GM18858 (cell line): Measurements from ENCODE around the gene RAMP3.

ENCODE experiments used
- ATAC-seq: cut with Tn5 transposase; IDR thresholded peaks from one replicate; pipeline ENCODE4 v1.9.1; 2021; ENCODE audit not compliant: unreplicated experiment

The RAMP3 gene

DNA sequence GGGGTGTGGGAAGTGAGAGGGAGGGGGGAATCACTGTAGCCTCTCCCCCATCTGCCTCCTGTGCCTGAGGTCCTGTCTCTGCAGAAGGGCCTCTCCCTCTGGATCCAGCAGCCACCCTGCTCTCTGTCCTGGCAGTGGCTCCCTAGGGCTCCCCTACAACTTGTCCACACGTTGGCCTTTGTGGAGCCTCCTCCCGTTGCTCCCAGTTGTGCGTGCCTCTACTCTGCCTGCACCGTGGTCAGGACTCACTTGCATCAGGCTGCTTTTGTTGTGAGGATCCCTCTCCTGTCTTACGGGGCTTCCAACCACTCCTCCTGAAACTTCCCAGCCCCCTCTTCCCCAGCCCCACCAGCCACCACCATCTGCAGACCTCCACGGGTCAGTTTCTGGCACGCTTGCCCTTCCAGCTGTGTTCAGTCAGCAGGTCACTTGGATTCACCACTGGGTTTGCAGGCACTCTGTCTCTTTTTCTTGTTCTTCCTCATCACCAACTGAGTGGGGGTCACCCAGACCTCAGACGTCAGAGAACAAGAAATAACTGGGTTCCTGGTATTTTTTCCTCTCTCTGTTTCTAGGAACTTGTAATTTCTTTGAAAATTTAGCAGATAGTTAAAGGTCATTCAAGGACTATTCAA, 62.3 kb downstream of the RAMP3 start:
- ATAC-seq: no peak

- no peak for ATAC-seq
Observed at GRCh38 chr7:45220846-45221618, 63.4 kb downstream of the RAMP3 start.

DNA sequence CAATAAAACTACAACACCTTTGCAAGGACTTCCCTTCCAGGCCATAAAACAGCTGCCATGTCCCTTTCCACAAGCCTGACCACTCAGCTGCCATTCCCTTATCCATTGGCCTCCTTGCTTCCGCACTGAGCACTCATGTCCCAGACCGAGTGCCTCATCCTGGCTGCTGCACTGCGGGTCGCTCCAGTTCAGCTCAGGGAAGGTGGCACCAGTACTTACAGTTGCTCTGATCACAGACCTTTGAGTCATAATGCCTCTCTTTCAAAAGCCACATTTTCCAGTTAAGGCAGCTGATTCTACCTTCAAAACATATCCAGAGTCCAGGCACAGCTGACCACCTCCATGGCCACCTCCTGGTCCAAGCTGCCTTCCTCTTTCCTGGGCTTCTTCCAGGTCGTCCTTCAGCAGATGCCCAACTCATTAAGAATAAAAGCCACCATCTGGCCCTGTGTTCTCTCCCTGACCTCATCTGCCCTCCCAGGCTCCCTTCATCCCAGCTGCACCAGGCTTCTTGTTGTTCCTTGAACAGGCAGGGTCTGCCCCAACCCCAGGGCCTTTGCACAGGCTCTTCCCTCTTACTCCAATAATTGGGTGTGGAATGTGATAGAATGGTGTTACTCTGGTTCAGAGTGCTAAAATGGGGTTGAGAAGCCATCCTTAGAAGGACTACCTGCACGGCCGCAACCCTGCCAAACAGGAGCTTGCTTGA, 64.5 kb downstream of the RAMP3 start:
- ATAC-seq: no peak

DNA sequence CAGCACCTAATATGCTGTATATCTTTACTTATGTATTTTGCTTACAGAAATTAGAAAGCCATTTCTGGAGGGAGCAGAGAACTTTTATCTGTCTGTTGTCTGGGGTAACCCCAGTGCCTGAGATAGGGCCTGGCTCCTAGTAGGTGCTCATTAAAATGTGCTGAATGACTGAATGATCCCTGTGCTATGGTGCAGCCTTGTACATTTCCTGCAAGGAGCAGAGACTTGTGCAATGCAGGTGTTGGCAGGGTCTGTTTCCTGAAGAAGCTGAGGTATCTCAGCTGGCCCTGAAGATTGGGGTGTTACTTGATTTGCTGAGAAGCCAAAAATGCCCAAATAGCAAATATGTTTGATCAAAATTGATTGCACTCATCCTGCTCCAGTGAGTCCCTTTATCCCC, 65.5 kb downstream of the RAMP3 start:
- no peak for ATAC-seq

DNA sequence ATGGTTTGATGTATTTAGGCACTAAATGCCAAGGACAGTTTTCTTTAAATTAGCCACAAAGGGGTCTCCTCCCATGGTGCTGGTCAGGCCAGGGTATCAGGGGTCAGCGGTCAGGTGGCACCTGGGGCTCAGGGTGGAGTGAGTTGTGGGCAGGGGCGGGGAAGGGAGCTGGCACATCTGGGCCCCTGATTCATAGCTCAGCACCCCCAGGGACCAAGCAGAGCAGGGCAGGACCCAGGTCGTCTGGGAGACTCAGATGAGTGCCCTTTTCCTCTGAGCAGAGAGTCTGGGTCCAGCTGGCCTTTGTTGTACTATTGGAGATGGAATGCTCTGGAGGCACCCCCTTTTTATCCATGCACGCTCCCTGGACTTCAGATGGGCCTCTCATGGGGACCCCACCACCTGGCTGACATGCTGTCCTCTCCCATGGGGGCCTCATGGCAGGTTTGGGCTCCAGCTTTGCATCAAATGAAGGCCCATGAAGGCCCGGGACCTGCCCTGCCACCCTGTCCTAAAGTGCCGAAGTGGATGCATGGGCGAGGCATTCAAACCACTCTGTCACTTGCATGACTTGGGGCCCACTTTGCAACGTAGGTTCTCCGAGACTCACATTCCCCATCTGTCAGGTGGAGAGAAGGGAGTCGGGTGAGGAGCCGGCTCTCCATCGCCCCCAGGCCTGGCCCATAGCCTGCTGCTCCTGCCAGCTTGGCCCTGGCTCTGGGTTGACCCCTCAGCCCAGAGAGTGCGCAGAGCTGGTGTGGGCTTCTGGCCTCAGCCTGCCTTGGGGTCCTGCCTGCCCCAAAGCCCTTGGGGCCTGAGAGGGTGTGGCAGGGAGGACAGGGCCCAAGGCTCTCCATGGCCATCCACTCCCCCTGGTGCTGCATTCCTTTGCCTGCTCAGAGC, 66.4 kb downstream of the RAMP3 start:
- no peak for ATAC-seq

GRCh38 chr7:45224832-45225231, 67.2 kb downstream of the RAMP3 start:
- no peak for ATAC-seq

- no peak for ATAC-seq
Observed at GRCh38 chr7:45225311-45225947, 67.8 kb downstream of the RAMP3 start.

DNA sequence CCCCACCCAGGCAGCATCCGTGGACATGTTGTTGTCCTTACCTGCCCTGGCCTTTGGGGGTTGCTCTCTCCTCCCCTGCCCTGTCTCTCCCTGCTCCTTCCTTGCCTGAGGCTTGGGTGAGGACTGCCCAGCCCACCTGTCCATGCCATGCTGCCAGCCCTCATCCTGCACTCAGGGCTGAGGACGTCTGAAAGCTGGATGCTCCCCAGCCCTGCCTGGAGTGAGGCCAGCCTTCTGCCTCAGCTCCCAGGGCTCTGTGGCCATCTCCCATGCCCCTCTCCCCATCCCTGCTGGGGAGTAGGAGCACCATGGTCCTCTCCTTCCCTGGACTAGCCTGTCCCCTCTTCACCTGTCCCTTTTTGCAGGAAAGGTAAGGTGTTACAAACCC, 68.4 kb downstream of the RAMP3 start:
- no peak for ATAC-seq

GRCh38 chr7:45229156-45229920, 71.7 kb downstream of the RAMP3 start:
- ATAC-seq: no peak

- no peak for ATAC-seq
Observed at GRCh38 chr7:45230083-45230482, 72.5 kb downstream of the RAMP3 start.

DNA sequence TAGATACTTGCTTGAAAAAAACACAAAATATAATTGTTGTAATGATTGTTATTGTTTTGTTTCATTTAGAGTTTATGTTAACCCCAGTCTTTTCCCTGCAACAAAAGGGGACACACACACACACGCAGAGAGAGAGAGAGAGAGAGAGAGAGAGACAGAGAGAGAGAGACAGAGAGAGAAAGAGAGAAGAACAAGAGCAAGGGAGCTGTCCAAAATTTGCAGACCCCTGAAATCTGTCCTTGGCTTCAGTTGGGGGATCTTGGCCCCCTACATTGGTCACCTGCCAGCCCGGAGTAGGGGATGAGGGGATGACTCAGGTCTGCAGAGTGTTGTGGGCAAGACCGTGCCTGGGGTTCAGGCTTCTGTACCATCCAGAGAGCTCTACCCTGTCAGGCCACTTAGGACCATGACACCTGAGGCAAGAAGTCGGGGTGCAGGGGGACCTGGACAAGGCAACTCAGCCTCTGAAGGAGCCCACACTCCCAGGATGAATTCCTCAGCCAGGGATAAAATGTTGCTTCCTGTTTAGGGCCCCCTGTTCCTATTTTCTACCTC, 73.1 kb downstream of the RAMP3 start:
- no peak for ATAC-seq

DNA sequence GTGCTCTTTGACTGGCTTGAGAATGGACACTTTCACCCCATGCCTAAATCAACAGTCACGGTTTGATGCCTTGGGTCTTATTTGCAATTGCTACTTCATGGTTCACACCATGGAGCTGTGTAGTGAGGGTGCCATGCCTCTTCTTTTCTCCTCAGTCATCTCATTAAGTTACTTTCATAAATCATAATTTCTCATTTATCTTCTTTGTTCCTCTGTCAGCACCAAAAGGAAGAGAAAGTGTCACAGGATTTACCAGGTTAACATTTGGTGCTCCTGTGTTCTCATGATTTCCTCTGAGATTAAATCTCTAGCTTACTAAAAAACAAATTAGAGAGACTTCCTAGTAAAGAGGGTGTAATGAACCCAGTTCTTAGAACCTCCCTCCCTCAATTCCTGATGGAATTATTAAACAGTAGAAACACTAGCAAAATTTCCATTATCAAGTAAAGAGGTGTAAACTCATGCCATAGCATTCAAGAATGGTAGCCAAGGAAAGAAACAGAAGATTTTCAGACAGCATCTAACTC, 75.7 kb downstream of the RAMP3 start:
- ATAC-seq: no peak
